ENCODE measurements around the gene TMTC2. TPM values are rescaled to one million over a fixed set of nuclear protein-coding genes. Genes with fewer than 3 reads are reported as not detected.

TMTC2 gene
- total and polyA plus RNA-seq, 2 experiments from 2014 or later: 1.5 to 12.0 TPM

DNA sequence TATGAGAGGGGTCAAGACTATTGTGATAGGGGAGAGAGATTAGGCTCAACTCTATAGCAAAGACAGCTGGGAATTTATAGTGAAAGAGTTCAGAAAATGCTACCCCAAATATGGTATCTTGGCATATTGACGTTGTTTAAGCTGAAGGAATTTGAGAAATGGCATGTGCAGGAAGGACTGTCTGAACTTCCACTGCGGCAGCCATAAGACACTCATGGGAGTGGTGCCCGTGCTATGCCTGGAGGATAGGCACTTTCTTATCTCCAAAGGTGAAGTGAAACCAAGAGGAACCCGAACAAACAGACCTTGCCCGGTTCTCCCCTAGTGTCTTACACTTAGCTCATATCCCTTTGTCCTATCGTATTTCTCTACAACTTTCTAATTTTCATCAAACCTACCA lies 390.3 kb downstream of the TMTC2 start:
- Histone ChIP-seq H3K27me3 (no peaks in the 10 kb centered on the region), H3K27ac (no peak overlapping the region), H3K9me3 (ENCODE audit: low read depth) (no peaks in the 10 kb centered on the region), H3K4me2 (no peak overlapping the region), H3K79me2 (no peaks in the 10 kb centered on the region), H3K4me1 (ENCODE audit: insufficient read depth) (no peaks in the 10 kb centered on the region), H4K20me1 (ENCODE audit: insufficient read depth, poor library complexity, severe bottlenecking) (no peaks in the 10 kb centered on the region), H3K9me2 (replicated peaks; ENCODE audit: insufficient read depth) (no peaks in the 10 kb centered on the region), H3K36me3 (replicated peaks; ENCODE audit: insufficient read depth, low read depth) (no peaks in the 10 kb centered on the region), H3K4me3 (no peak overlapping the region), H2AFZ (no peak overlapping the region)
- no peak for TF ChIP-seq EZH2phosphoT487 (IDR thresholded peaks at IDR 0.05; ENCODE audit: low read depth, severe bottlenecking, unreplicated experiment)
- TF ChIP-seq EZH2 (IDR thresholded peaks at IDR 0.05; ENCODE audit: borderline replicate concordance): no peak
- TF ChIP-seq CTCF (IDR thresholded peaks at IDR 0.05; ENCODE audit: poor library complexity): no peak
- WGBS (ENCODE audit: low lambda C conversion rate, missing lambda C conversion rate): 88% methylated on average over 6 of the region's 6 CpGs
- DNase-seq (ENCODE audit: low spot score): no peak

DNA sequence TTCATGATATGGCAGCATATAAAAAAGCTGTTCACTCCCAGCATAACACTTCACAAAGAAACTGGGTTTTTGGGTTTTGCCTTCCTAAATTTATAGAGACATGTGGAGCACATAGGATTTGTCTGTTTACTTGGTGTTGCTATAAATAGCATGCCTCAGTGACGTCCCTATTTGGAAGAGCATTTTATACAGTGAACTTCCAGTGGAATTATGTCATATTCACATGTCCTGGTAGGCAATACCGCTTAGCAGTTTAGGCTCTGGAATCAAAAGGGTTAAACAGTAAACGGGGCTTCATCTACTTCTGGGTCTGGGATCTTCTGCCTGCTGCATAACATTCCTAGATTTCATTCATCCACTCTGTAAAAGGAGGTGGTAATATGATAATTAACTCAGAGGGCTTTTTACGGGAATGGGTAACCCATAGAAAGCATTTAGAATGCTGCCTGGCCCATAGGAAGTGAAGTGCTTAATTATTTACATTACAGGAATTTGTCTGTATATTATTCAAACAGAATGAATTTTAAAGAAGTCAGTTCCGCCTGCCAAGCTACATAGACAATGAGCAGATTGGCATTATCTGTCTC lies 396.1 kb downstream of the TMTC2 start:
- Histone ChIP-seq H3K36me3 (replicated peaks; ENCODE audit: insufficient read depth, low read depth) (no peaks in the 10 kb centered on the region), H3K9me2 (replicated peaks; ENCODE audit: insufficient read depth) (no peaks in the 10 kb centered on the region), H4K20me1 (ENCODE audit: insufficient read depth, poor library complexity, severe bottlenecking) (no peaks in the 10 kb centered on the region), H3K79me2 (no peaks in the 10 kb centered on the region), H3K9me3 (ENCODE audit: low read depth) (no peaks in the 10 kb centered on the region), H3K27ac (no peak overlapping the region), H2AFZ (no peak overlapping the region), H3K4me1 (ENCODE audit: insufficient read depth) (no peaks in the 10 kb centered on the region), H3K27me3 (no peaks in the 10 kb centered on the region), H3K4me3 (no peak overlapping the region), H3K4me2 (peak overlapping the region; percentile 12)
- WGBS (ENCODE audit: low lambda C conversion rate, missing lambda C conversion rate): 49% methylated on average over 5 of the region's 5 CpGs
- TF ChIP-seq EZH2phosphoT487 (IDR thresholded peaks at IDR 0.05; ENCODE audit: low read depth, severe bottlenecking, unreplicated experiment): no peak
- no peak for TF ChIP-seq EZH2 (IDR thresholded peaks at IDR 0.05; ENCODE audit: borderline replicate concordance)
- TF ChIP-seq CTCF (IDR thresholded peaks at IDR 0.05; ENCODE audit: poor library complexity): no peak
- no peak for DNase-seq (ENCODE audit: low spot score)

DNA sequence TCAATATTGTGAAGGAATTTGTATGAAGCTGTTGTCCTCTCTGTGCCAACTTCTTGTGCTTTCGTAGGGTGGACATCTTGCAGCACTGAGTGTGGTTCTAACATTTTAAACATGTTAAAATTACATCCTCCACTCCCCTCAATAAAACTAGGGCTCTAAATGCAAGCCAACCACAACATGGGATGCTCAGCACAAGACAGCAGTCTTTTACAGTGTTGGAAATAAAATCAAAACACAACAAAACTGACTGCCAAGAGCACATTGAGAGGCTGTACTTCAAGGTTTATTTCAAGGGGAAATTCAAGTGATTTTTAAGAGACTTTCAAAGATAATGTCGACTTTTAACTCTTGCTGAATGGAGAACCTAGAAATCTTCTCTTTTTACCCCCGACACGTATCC lies 396.9 kb downstream of the TMTC2 start:
- Histone ChIP-seq H3K36me3 (replicated peaks; ENCODE audit: insufficient read depth, low read depth) (no peaks in the 10 kb centered on the region), H4K20me1 (ENCODE audit: insufficient read depth, poor library complexity, severe bottlenecking) (no peaks in the 10 kb centered on the region), H3K4me2 (peak overlapping the region; percentile 12), H3K27ac (peak overlapping the region; percentile 24), H3K4me3 (no peak overlapping the region), H3K27me3 (no peaks in the 10 kb centered on the region), H3K4me1 (ENCODE audit: insufficient read depth) (no peaks in the 10 kb centered on the region), H3K9me2 (replicated peaks; ENCODE audit: insufficient read depth) (no peaks in the 10 kb centered on the region), H3K9me3 (ENCODE audit: low read depth) (no peaks in the 10 kb centered on the region), H2AFZ (no peak overlapping the region), H3K79me2 (no peaks in the 10 kb centered on the region)
- WGBS (ENCODE audit: low lambda C conversion rate, missing lambda C conversion rate): 78% methylated on average over 4 of the region's 4 CpGs
- TF ChIP-seq EZH2phosphoT487 (IDR thresholded peaks at IDR 0.05; ENCODE audit: low read depth, severe bottlenecking, unreplicated experiment) (no peak), EZH2 (IDR thresholded peaks at IDR 0.05; ENCODE audit: borderline replicate concordance) (no peak), CTCF (IDR thresholded peaks at IDR 0.05; ENCODE audit: poor library complexity) (no peak)
- no peak for DNase-seq (ENCODE audit: low spot score)

All from hepatocyte (in vitro differentiated cells).